Daoy (cell line): ENCODE data around the gene MRPS31. TPM values are rescaled to one million over a fixed set of nuclear protein-coding genes. Genes with fewer than 3 reads are reported as not detected.
"Not testable (repeated sequence)": the region's sequence is repeated elsewhere in the genome, so short reads cannot be mapped to it uniquely, and the experiment has no call there.

ENCODE experiments used
- DNase-seq: peaks from one replicate; pipeline ENCODE4 v3.0.0-alpha.2; 2015; ENCODE audit warnings: low read depth
- total RNA-seq: library from RNA; depleted of rRNA; stranded (reverse); fragments of >200 nt; shearing (Covaris generic); gene quantifications from 2 replicates; pipeline ENCODE4 v1.2.3, GENCODE V29; 2014

Gene MRPS31
- total RNA-seq, 1 experiment from 2014 or later: 22.7 TPM

- no peak for DNase-seq
Measured at GRCh38 chr13:40758811-40759210, 12.2 kb downstream of the MRPS31 start.

- DNase-seq: no peak
Measured at GRCh38 chr13:40756042-40756441, 14.9 kb downstream of the MRPS31 start.

GRCh38 chr13:40755082-40755700 lies 15.8 kb downstream of the MRPS31 start:
- no peak for DNase-seq

DNA sequence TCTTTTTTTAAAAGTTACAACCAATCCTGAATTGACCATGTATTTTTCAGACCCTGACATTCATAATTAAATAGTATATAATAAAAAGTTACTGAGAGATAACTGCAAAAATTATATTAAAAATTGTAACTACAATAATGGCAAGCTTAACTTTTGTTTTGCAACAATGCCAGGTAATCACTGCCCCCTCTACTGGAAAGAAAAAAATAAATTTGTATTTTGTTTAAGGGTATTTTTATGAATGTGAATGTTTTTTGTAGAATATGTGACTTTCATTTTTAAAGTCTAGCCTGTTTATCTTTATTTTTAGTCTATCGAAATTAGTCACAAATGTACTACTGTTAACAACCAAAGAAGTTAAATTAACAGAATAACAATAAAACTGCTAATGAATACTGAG lies 21.7 kb downstream of the MRPS31 start:
- DNase-seq: no peak

GRCh38 chr13:40735232-40735548 lies 35.8 kb downstream of the MRPS31 start:
- DNase-seq: not testable (repeated sequence)

- DNase-seq: not testable (repeated sequence)
Measured at GRCh38 chr13:40734536-40735231, 36.3 kb downstream of the MRPS31 start.

DNA sequence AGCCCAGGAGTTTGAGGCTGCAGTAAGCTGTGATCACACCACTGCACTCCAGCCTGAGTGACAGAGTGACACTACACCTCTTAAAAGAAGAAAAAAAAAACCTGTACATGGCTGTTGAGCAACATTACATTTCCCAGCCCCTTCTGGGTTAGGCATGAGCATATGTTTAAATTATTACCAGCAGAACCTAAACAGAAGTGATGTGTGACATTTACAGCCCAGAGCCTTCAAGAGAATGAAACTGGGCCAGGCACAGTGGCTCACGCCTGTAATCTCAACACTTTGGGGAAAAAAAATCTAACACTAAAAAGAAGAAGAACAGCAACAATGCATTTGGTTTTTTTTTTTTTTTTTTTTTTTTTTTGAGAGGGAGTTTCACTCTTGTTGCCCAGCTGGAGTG lies 38.3 kb downstream of the MRPS31 start:
- no peak for DNase-seq

GRCh38 chr13:40728595-40728994 lies 42.4 kb downstream of the MRPS31 start:
- DNase-seq: no peak

DNA sequence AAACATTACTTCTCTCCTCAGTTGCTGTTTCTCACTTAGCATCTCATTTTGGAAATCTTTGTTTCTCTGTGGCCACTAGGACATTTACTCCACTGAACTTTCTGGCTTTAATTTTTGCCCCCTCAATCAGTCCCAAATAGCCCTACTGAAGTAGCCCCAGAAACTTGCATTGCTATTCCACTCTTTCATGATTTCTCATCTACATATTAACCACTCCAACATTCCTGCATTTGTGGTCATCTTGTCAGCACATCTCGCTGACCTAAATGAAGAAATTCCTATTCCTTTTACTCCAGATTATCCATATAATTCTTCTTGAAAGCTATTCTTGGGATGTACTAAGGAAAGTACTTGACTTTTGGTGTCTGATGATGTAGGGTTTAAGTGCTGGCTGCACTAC lies 56.6 kb downstream of the MRPS31 start:
- DNase-seq: not testable (repeated sequence)

DNA sequence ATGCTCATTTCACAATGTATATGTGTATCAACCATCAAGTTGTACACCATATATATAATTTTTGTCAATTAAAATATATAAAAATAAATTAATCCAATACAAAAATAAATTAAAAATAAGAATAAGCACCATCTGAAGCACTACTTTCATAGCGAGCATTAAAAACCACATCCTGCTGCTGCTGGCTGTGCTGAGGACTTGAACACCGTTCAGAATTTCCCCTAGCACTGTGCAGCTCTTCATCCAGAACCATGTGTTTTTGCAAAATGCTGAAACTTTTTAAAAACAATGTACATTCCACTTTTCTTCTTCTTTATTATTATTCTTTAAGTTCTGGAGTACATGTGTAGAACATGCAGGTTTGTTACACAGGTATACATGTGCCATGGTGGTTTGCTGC lies 64.6 kb downstream of the MRPS31 start:
- no peak for DNase-seq

DNA sequence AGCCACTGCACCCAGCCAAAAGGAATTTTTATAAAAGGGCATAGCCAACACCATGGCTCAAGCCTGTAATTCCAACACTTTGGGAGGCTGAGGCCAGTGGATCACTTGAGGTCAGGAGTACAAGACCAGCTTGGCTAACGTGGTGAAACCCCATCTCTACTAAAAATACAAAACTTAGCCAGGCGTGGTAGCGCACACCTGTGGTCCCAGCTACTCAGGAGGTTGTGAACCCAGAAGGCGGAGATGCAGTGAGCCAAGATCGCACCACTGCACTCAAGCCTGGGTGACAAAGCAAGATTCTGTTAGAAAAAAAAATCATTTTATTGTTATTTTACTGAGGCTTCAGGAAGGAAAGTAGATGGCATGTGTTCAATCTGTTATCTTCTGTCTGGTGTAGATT lies 73.3 kb downstream of the MRPS31 start:
- DNase-seq: no peak

GRCh38 chr13:40694426-40694825 lies 76.6 kb downstream of the MRPS31 start:
- no peak for DNase-seq

DNA sequence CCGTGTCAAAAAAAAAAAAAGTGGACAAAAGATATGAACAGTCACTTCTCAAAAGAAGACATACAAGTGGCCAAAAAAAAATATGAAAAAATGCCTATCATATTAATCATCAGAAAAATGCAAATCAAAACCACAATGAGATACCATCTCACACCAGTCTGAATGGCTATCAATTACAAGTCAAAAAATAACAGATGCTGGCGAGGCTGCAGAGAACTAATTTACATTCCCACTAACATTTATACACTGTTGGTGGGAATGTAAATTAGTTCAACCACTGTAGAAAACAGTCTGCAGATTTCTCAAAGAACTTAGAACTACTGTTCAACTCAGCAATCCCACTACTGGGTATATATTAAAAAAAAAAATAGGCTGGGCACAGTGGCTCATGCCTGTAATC lies 78.0 kb downstream of the MRPS31 start:
- DNase-seq: no peak

DNA sequence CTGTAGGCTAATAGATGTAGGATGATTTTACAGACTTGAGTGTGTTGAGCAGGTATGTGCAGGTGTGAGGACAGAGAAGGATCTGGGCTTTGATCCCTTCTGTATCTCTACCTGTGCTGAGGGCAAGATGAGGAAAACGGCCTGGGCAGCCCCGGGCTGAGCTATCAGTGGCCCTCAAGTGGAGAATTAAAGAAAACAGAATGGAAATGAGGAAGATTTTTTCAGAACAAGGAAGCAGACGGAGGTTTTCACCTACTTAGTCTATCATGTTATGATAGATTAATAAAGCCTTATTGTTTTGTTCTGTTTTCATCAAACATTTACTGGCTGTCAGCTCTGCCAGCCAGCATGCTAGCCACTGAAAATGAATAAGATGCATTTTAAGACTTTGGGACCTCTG lies 82.2 kb downstream of the MRPS31 start:
- DNase-seq: no peak

GRCh38 chr13:40682449-40683240 lies 88.3 kb downstream of the MRPS31 start:
- DNase-seq: no peak

GRCh38 chr13:40681341-40682146 lies 89.4 kb downstream of the MRPS31 start:
- DNase-seq: no peak

- DNase-seq: no peak
Measured at GRCh38 chr13:40680659-40681323, 90.2 kb downstream of the MRPS31 start.

- DNase-seq: no peak
Measured at GRCh38 chr13:40679480-40679985, 91.5 kb downstream of the MRPS31 start.
